GM12891 (cell line): ENCODE data around the gene PCDH9.
"Not testable (repeated sequence)": the region's sequence is repeated elsewhere in the genome, so short reads cannot be mapped to it uniquely, and the experiment has no call there.

Experiments used
- DNase-seq: peaks from one replicate; pipeline ENCODE4 v3.0.0; 2011; ENCODE audit warnings: low spot score; ENCODE audit not compliant: insufficient read length
- FAIRE-seq: peaks from 2 replicates; lab custom pipeline; 2011; peaks lifted over from hg19 to GRCh38; lab: Jason Lieb, UNC
- PAX5 ChIP-seq: IDR thresholded peaks from 2 replicates; pipeline ENCODE4 v1.6.1; 2011; ENCODE audit warnings: low read length, moderate library complexity, mild to moderate bottlenecking; ENCODE audit not compliant: insufficient read depth, severe bottlenecking
- POLR2A ChIP-seq: IDR thresholded peaks from 2 replicates; pipeline ENCODE4 v1.6.1; 2011; ENCODE audit warnings: low read depth, low read length, control low read depth
- POLR2AphosphoS5 ChIP-seq: IDR thresholded peaks from 2 replicates; pipeline ENCODE4 v1.6.1; 2011; ENCODE audit warnings: low read depth, low read length, control low read depth
- POU2F2 ChIP-seq: IDR thresholded peaks from 2 replicates; pipeline ENCODE4 v1.6.1; 2011; ENCODE audit warnings: low read depth, mild to moderate bottlenecking, control low read depth, low read length, moderate library complexity
- SPI1 ChIP-seq: IDR thresholded peaks from 2 replicates; pipeline ENCODE4 v1.6.1; 2011; ENCODE audit warnings: low read depth, low read length, control low read depth
- TAF1 ChIP-seq: IDR thresholded peaks from 2 replicates; pipeline ENCODE4 v1.6.1; 2011; ENCODE audit warnings: low read depth, low read length, control low read depth

Gene PCDH9

GRCh38 chr13:66296328-66296727, 933.8 kb downstream of the PCDH9 start:
- TF ChIP-seq POU2F2 (no peak), POLR2AphosphoS5 (no peak), POLR2A (no peak), SPI1 (no peak), PAX5 (no peak), TAF1 (no peak)
- FAIRE-seq = no peak

GRCh38 chr13:66286806-66287205, 943.3 kb downstream of the PCDH9 start:
- DNase-seq, FAIRE-seq: not testable (repeated sequence)

More at GRCh38 chr13:66296328-66296727, 933.8 kb downstream of the PCDH9 start:
- no peak for DNase-seq

- TF ChIP-seq POLR2A (no peak), POLR2AphosphoS5 (no peak), PAX5 (no peak), TAF1 (no peak), POU2F2 (no peak), SPI1 (no peak)
- FAIRE-seq = no peak
- no peak for DNase-seq
These were observed 954.7 kb downstream of the PCDH9 start for GRCh38 chr13:66275416-66275815.

- FAIRE-seq (no peak), DNase-seq (no peak)
- no peak for TF ChIP-seq POLR2A
- no peak for TF ChIP-seq SPI1
- TF ChIP-seq POU2F2 = no peak
- no peak for TF ChIP-seq POLR2AphosphoS5
- no peak for TF ChIP-seq PAX5
- no peak for TF ChIP-seq TAF1
These were observed 957.1 kb downstream of the PCDH9 start for GRCh38 chr13:66273011-66273410.

- no peak for FAIRE-seq
- DNase-seq = no peak
- TF ChIP-seq PAX5 (no peak), POU2F2 (no peak), POLR2A (no peak), TAF1 (no peak), SPI1 (no peak), POLR2AphosphoS5 (no peak)
These were observed 963.4 kb downstream of the PCDH9 start for GRCh38 chr13:66266761-66267160.

- no peak for TF ChIP-seq POLR2A
- TF ChIP-seq SPI1 = no peak
- TF ChIP-seq POU2F2 = no peak
- FAIRE-seq = no peak
- no peak for DNase-seq
These were observed 963.8 kb downstream of the PCDH9 start for GRCh38 chr13:66266348-66266747.

- no peak for DNase-seq
- TF ChIP-seq POLR2A = no peak
- no peak for TF ChIP-seq POLR2AphosphoS5
- TF ChIP-seq TAF1 = no peak
- no peak for TF ChIP-seq POU2F2
- no peak for TF ChIP-seq PAX5
- TF ChIP-seq SPI1 = no peak
- FAIRE-seq = no peak
These were observed 964.8 kb downstream of the PCDH9 start for GRCh38 chr13:66265371-66265770.

- no peak for TF ChIP-seq POLR2AphosphoS5
- TF ChIP-seq SPI1 = no peak
- DNase-seq = no peak
- no peak for FAIRE-seq
These were observed 965.2 kb downstream of the PCDH9 start for GRCh38 chr13:66264971-66265370.

- DNase-seq (no peak), FAIRE-seq (no peak)
- TF ChIP-seq POU2F2 = no peak
- TF ChIP-seq POLR2AphosphoS5 = no peak
- TF ChIP-seq PAX5 = no peak
- no peak for TF ChIP-seq POLR2A
- no peak for TF ChIP-seq SPI1
- TF ChIP-seq TAF1 = no peak
These were observed 967.8 kb downstream of the PCDH9 start for GRCh38 chr13:66262330-66262729.

GRCh38 chr13:66259426-66259825, 970.7 kb downstream of the PCDH9 start:
- not testable (repeated sequence) for FAIRE-seq, DNase-seq
